Measurements from ENCODE around the gene PTH1R. TPM values are rescaled to one million over a fixed set of nuclear protein-coding genes. Genes with fewer than 3 reads are reported as not detected.

The PTH1R gene
- 16.3 TPM for total RNA-seq
- long read RNA-seq, transcript PTH1R-201 (14 exons, 2,123 nt), result major isoform, 11 of 27 reads
- long read RNA-seq, partial matches to known transcripts, result 3 of 27 reads
- long read RNA-seq, other reads (novel, unspliced or antisense), result 13 of 27 reads

DNA sequence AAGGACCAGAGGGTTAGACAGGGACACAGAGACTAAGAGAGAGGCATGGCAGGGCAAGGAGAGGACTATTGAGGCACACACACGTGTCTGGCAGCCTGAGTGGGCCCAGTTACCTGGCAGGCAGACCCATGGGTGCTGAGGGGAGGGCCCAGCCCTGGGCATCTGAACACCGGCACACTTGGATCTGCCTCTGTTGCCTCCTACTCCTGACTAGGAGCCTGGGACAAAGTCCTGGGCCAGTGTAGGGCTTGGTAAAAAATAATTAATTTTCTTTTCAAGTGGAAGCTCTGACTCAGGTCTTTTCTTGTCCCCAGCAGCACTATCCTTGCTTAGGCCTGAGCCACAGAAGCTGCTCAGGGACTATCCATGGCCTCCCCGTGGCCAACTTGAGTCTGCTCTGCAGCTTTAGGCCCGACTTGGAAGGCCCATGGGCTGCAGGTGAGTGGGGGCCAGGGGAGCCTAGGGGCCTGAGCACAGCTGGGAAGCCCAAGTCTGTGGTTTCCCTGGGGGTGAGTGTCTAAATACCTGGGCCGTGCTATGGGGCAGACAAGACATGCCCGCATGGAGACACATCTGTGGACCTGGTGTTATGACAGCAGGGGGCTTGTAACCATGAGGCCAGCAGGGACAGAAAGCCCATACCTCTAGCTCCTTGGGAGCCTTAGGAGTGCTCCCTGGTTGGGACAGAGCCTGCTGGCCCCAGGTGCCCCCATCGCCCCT, at the start of gene PTH1R:
PTH1R (plus strand) TSS at position 316 of the 720 bp plus-strand sequence. CDS start 5,839 bp downstream, outside the sequence.
- no peak for DNase-seq (ENCODE audit: low spot score)

DNA sequence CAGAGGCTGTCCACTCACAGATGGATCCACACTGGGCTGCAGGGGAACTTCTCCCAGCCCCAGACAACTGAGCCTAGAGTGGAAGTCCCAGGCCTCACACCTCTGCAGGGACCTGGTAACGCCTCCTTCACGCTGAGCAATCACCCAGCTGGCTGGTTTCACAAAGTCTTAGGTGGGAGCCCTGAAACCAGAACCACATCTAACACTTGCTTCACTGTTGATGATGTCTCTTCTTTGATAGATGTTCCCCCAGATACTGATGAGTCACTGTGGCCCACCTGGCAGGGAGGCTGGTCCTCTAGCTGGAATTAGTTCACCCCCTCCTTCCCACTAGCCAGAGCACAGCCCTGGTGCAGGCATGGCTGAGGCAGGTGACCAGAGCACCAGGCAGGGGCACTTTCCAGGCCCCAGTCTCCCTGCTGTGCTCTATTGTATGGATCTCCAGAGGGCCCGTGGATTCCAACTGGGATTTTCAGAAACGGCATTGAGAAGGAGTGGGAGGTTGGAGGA, 47.8 kb upstream of the PTH1R start:
- DNase-seq (ENCODE audit: low spot score), result no peak

DNA sequence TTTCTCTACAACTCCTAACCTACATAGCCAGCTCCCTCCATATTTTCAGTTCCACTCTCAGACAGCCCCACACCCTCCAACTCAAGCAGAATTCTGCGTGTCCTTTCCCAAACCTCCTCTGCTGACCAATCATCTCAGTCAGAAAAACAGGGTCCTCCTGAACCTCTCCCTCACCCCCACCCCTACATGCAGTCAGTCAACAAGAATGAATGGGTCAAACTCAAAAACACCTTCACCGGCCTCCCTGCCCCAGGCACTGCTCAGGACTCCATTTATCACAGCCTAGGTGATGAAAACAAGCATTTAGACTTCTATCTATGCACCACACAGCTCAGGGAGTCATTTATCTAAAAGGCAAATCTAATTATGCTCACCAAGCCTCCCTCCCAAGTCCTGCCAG, 46.7 kb upstream of the PTH1R start:
- no peak for DNase-seq (ENCODE audit: low spot score)

DNA sequence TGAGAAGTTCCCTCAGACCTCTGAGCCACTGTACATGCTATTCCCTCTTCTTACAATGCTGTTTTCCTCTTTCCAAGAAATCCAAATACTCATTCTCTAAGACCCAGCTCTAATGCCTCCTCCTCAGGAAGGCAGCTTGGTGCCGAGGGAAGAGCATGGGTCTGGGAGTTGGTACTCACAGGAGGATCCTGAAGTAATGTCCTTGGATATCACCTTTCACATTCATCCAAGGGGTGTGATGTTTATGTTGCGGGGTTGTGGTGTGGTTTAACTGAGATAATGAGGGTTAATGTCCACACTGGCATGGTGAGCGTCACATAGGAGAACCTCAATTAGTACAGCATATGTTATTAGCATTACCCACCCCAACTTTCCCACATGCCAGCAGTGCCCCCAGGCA, 46.2 kb upstream of the PTH1R start:
- no peak for DNase-seq (ENCODE audit: low spot score)

DNA sequence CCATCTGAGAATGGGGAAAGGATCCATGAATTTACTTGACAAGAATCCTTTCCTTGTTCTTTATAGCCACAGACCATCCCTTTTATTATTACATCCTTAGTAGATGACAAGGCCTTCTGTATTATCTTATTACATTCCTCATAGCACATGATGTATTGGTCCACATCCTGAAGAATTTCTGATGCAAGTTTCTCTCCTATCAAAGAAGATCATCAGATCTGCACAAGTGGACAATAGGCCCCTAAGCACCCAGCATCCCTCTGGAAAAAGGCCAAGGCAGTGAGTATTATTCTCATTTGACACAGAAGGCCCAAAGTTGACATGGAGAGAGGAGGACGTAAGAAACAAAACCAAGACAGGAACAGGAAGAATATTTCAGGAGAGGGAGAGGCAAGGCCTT, 45.7 kb upstream of the PTH1R start:
- DNase-seq (ENCODE audit: low spot score), result no peak

DNA sequence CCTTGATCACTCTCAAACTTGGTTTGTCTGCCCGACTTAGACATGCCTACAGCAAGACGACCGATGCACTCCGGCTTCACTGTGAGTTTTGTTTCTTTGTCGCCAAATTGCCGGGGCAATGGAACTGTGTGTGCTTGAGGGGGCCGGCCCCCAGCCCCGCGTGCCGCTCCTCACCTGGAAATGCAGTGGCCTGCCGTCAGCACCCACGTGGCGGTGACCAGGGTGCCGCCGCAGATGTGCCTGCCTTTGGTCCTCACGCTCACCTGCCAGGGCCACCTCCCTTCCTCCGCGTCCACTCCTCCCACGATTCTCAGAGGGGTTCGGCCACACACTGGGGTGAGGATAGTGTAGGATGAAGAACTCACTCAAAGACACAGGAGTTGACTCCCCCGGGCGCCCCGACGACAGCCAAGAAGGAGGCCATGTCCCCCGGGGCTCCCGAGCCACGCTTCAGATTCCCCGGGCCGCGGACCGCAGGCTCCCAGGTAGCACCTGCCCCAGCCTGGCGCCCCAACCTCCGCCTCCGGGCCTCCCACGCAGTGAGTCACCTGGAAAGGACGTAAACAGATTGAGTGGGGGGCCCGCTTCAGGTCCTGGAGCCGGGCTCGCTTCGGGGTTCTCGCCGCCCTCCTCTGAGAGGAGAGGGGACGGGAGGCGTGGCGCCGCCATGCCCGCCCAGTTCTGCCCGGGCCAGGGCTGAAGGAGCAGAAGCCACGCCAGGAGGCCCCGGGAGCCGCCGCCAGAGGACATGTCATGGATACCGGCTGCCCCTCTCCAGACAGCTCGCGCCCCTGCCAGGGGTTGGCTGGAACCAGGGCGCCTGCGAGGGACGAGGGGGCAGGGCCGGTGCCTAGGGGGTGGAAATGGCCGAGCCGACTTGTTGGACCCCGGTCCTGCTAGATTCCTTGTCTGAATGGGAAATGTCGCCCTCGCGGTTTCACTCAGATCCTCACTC, 43.9 kb upstream of the PTH1R start:
- peak; percentile 90 for DNase-seq (ENCODE audit: low spot score)

DNA sequence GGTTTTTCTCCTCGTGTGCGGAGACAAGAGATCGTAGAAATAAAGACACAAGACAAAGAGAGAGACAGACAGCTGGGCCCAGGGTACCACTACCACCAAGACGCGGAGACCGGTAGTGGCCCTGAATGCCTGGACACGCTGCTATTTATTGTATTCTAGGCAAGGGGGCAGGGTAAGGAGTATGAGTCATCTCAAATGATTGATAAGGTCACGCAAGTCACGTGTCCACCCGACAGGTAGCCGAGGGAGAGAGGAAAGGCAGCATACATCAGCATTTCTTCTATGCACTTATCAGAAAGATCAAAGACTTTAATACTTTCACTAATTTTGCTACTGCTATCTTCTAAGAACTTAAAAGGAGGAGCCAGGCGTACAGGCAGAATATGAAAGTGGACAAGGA, 42.5 kb upstream of the PTH1R start:
- no peak for DNase-seq (ENCODE audit: low spot score)

DNA sequence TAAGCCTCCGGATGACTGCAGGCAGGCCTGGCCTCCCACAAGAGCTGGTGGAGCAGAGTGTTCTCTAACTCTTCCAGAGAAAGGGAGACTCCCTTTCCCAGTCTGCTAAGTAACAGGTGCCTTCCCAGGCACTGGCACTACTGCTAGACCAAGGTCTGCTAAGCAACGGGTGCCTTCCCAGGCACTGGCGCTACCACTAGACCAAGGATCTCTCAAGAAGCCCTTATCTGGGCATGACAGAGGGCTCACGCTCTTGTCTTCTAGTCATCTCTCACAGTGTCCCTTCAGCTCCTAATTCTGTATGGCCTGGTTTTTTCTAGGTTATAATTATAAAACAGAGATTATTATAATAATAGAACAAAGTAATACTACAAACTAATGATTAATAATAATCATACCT, 42.0 kb upstream of the PTH1R start:
- no peak for DNase-seq (ENCODE audit: low spot score)

DNA sequence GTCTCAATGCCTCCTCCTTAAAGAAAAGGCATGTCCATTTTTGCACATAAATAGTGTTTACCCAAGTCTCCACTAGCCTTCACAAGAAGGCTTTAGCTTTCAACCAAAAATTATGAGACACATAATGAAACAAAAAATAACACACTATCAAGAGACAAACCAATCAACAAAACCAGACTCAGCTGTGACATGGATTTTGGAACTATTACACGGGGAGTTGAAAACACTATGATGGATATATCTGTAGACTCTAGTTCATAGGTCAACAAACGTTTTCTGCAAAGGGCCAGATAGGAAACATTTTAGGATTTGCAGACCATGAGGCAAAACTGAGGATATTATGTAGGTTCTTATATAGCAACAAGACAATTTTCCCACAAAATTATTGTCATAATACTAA, 39.2 kb upstream of the PTH1R start:
- no peak for DNase-seq (ENCODE audit: low spot score)

DNA sequence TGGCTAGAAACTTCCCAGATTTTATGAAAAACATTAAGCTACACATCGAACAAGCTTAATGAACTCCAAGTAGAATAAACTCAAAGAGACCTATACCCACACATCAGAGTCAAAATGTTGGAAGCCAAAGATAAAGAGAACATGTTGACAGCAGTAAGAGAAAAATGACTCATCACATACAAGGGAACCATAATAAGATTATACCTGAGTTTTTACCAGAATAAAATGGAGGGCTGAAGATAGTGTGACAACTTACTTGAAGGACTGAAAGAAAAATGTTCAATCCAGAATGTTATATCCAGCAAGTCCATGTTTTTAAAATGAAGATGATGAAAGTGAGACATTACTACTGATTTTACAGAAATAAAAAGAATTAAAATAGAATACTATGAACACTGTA, 37.0 kb upstream of the PTH1R start:
- DNase-seq (ENCODE audit: low spot score), result no peak

DNA sequence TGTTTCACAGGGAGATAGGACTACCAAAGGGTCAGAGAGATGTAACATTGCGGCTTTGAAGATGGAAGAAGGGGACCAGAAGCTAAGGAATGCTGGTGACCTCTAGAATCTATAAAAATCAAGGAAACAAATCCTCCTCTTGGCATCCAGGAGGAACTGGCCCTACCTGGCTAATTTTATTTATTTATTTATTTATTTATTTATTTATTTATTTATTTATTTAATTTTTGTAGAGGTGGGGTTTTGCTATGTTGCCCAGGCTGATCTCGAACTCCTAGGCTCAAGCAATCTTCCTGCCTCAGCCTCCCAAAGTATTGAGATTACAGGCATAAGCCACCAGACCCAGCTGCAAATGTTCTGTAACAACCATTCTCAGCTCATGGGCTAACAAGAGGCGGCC, 34.0 kb upstream of the PTH1R start:
- no peak for DNase-seq (ENCODE audit: low spot score)

DNA sequence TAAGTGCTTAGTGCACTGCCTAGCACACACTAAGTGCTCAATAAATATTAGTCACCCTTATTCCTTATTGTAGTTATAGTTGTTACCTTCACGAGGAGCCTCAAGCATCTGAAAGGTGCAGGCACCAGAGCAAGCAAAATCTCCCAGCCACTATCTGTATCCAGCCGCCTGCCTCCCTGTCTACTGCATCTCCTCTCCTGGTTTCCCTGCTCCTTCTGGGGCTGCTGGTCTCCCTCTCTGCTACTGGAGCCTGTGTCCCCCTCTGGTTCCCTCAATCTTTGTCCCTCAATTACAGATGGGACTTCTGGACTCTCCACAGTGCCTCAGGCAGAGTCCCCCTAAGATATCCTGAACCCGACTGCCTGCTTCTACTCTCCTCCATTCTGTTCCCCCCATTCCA, 33.1 kb upstream of the PTH1R start:
- no peak for DNase-seq (ENCODE audit: low spot score)

DNA sequence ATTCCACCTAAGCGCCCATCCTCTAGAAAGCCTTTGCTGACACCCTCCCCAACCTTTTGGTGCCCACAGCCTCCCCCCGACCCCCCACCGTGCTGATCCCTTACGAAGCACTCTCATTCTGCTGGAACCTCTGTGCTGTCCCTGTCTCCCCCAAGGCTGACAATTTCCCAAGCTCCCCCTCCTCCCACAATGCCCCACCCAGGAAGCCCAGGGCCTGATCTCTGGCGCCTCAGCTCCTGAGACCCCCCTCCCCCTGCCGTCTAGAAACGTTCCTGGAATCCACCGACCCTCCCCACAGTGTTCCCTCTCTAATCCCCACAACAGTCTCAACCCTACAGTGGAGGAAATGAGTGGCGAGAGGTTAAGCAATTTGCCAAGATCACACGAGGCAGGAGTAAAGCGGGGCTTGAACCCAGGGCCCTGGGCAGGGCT, 32.6 kb upstream of the PTH1R start:
- no peak for DNase-seq (ENCODE audit: low spot score)

DNA sequence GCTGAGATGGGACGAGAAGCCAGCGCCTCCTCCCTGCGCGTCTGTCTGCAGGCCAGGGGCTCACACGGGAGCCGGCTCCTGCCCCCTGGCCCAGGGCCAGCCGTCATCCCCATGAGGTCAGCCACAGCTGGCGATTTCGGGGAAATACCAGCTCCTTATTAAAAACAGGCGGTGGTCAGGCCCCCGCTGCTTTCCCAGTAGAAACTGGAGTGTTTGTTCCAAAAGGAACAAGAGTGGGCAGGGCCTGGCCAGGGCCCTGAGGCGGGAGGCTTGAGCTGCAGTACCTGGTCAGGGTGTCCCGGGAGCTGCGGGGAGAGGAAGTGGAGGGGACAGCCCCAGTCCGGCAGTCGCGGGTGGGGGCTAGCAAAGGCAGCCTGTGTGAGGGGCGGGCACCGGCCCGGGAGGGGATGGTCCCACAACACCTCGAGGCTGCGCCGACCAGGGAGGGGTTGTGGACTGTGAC, 32.1 kb upstream of the PTH1R start:
- peak; percentile 92 for DNase-seq (ENCODE audit: low spot score)

DNA sequence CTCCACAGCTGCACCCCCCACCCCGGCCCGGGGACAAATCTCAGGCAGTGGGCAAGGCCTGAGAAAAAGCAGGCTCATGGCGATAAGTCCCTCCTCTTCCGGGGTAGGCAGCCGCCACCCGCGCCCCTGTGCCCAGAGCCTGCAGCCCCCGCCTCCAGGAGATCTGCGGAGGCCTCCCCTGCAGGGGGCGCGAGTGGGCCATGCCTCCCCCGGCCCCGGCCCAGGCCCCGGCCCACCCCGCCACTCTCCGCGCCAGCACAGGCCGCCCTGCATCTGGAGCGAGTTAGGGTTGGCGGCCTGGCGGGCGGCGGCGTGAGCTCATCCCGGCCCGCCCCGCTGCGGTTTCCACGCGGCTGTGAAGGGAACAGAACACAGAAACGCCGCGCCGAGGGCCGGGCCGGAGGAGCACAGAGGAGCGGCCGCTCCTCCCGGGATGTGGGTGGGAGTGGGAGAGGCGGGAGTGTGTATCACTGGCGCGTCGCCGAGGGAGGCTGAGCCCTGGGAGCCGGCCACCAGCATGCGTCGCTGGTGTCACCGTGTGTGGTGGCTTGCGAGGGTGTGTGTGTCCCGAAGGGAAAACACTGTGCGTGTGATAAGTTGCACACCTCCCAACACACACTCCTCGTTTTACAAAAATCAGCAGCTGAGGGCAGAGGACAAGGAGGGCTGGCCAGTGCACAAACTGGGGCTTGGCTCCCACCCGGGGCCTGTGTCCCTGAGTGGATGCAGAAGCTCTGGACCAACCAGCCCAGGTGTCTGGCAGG, 31.5 kb upstream of the PTH1R start:
- DNase-seq (ENCODE audit: low spot score), result peak; percentile 93

DNA sequence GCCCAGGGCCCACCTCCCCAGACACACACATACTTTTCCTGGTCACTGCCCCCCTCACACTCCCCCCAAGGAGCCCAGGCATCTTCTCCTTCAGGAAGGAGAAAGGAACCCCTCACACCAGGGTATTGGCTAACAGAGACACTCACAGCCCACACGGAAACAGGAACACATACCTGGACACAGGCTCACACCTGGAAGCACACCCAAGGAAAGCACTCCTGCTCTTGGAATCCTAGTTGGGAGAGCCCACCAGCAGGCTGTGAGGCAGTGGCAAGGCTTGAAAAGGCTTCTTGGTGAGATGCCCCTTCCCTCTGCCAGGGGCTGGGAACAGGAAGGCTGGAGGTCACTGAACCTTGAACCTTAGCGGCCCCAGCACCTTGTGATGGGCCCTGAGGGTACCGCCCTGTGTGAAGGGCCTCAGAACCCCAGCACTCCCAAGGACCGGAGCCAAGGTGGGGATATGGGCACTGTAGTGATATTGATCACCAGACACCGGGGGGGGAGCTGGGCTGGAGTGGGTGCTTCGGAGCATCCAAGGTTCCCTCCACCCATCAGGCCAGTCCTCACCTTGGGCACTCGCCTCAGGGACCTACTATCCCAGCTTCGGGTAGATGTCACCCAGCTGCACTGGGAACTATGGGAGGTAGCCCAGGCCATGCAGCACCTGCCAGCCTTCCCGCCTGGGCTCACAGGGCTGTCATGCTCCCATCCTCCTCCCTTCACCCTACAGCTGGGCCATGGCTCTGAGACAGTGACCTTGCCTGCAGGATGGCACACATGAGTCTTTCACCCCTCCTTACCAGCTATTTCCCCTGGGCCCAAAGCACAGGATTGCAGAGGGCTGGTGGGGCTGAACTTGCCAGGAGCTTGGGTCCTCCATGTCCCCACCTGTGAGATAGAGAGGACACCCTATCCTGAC, 30.6 kb upstream of the PTH1R start:
- no peak for DNase-seq (ENCODE audit: low spot score)

DNA sequence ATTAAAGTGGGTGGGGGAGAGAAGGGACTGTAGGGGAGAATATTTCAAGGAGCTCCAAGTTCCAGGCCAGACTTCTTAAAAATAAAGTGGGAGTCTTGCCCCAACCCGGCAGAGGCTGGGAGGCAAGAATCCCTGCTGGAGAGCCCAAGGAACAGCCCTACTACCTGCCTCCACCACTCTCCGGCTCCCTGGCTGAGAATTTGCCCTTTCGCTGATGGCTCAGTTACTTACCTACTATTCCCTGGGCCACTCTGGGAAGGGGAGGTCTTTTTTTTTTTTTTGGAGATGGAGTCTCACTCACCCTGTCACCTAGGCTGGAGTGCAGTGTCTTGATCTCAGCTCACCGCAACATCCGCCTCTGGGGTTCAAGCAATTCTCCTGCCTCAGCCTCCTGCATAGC, 29.8 kb upstream of the PTH1R start:
- no peak for DNase-seq (ENCODE audit: low spot score)

DNA sequence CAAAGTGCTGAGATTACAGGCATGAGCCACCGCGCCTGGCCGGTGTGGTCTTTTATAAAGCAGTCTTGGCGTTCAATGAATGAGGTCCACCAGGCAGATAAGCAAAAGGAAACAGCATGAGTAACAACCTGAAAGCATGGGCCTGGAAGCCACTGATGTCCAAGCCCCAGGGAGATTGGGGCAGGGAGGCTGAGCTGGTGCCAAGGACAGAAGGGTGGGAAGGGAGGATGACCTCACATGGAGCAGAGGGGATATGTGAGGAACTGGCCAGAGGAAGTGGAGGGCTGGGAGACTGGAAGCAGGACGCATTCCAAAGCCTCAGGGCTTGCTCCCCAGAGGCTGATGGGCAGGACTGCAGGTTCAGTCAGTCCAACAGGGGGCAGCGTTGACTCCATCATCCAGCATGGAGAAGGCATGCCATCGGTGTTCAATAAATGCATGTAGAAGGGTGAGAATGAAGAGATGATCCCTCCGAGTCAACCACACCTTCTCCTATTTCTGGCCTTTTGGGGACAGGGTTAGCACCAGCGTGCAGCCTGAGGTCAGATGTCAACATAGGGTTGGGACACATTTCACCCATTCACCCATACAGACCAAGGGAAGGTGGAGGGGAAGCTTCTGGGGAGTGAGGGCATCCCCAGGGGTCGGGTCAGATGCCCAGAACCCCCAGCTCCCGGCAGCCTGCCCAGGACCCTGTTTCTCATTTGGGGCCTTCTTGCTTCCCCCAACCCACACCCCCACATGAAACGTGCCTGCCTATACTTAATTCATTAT, 29.1 kb upstream of the PTH1R start:
- DNase-seq (ENCODE audit: low spot score), result peak; percentile 87

DNA sequence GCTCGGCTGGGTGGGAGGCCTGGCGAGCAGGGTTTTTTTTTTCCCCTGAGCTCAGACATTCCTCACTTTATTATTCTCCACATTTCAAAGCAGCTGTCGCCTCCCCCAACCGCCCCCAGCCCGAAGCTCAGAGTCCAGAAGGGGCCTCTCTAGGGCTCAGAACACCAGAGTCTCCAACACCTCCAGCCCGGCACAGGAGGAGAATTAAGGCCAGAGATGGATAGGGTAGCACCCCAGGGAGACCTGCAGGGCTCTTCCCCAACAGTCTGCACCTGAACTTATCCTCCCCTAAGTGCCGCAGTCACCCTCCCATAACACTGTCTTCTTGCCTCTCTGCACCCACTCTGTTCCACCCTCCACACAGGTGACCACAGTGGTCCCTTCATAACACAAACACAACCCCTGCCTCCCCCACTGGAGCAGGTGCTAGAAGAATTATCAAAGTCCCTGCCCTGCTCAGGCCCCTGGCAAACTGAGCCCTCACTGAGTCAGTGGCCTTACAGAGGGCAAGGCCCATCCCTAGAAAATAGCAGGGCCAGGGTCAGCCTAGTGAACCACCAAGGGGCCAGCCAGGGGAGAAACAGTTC, 28.4 kb upstream of the PTH1R start:
- DNase-seq (ENCODE audit: low spot score), result peak; percentile 60

All from mesenteric fat pad (tissue), 1 donor.